GM18502 (cell line): ENCODE data around the gene PRMT2.
"Not testable (repeated sequence)": the region's sequence is repeated elsewhere in the genome, so short reads cannot be mapped to it uniquely, and the experiment has no call there.

Experiments used
- ATAC-seq: cut with Tn5 transposase; IDR thresholded peaks from one replicate; pipeline ENCODE4 v1.9.1; 2021; ENCODE audit warnings: mild to moderate bottlenecking; ENCODE audit not compliant: unreplicated experiment, poor library complexity

The PRMT2 gene

GRCh38 chr21:46617267-46618051 lies 18.0 kb upstream of the PRMT2 start:
- no peak for ATAC-seq

- ATAC-seq = no peak
Observed at GRCh38 chr21:46618738-46619379, 16.6 kb upstream of the PRMT2 start.

GRCh38 chr21:46619846-46620245 lies 15.6 kb upstream of the PRMT2 start:
- no peak for ATAC-seq

- ATAC-seq = no peak
Observed at GRCh38 chr21:46620846-46621245, 14.6 kb upstream of the PRMT2 start.

- ATAC-seq = no peak
Observed at GRCh38 chr21:46621457-46622182, 13.9 kb upstream of the PRMT2 start.

GRCh38 chr21:46622226-46622625 lies 13.2 kb upstream of the PRMT2 start:
- no peak for ATAC-seq

GRCh38 chr21:46624050-46624449 lies 11.4 kb upstream of the PRMT2 start:
- no peak for ATAC-seq

- no peak for ATAC-seq
Observed at GRCh38 chr21:46625759-46626158, 9.7 kb upstream of the PRMT2 start.

- ATAC-seq = no peak
Observed at GRCh38 chr21:46626536-46626935, 8.9 kb upstream of the PRMT2 start.

GRCh38 chr21:46626975-46627501 lies 8.4 kb upstream of the PRMT2 start:
- ATAC-seq = no peak

GRCh38 chr21:46627726-46628125 lies 7.7 kb upstream of the PRMT2 start:
- no peak for ATAC-seq

GRCh38 chr21:46628868-46629267 lies 6.6 kb upstream of the PRMT2 start:
- ATAC-seq = no peak

- ATAC-seq = not testable (repeated sequence)
Observed at GRCh38 chr21:46630915-46631314, 4.6 kb upstream of the PRMT2 start.

- ATAC-seq = no peak
Observed at GRCh38 chr21:46633566-46633965, 1.9 kb upstream of the PRMT2 start.

GRCh38 chr21:46634427-46634826 lies 1.0 kb upstream of the PRMT2 start:
- ATAC-seq = no peak

- peak; percentile 20 for ATAC-seq
Observed at GRCh38 chr21:46634966-46635323, 529 bp upstream of the PRMT2 start.

GRCh38 chr21:46636181-46636512 lies 673 bp downstream of the PRMT2 start:
- ATAC-seq = no peak

- no peak for ATAC-seq
Observed at GRCh38 chr21:46636550-46637285, 1.2 kb downstream of the PRMT2 start.

GRCh38 chr21:46637952-46638746 lies 2.7 kb downstream of the PRMT2 start:
- no peak for ATAC-seq
